NCI-H1092 (cell line): ENCODE results near the gene LTBR.

Experiments
- DNase-seq: peaks from one replicate; lab custom pipeline; 2025; lab: John Stamatoyannopoulos, UW

Gene LTBR

DNA sequence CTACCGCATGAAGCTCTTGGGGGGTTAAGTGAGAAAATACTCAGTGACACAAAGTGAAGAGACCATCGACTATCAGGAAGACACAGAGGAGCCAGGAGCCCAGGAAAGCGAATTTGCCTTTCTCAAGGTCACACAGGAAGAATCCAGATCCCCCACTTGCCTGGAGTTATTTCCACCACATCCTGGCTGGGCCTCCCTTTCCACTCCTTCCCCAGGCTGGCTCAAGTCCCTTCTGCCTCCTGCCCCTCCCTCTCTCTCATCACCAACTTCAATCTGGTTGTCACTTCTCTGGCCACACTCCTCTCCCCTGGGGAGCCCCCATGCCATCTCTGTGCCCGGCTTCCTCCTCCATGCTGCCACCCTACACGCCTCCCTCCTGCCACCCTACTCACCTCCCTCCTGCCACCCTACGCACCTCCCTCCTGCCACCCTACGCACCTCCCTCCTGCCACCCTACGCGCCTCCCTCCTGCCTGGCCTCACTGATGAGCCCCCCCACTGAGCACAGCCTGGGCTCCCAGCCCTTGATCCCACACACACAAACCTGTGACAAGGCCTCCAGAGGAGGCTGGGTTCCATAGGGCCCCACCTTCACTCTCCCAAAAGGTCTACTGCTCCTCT is 14.9 kb upstream of the LTBR start:
- DNase-seq = no peak

DNA sequence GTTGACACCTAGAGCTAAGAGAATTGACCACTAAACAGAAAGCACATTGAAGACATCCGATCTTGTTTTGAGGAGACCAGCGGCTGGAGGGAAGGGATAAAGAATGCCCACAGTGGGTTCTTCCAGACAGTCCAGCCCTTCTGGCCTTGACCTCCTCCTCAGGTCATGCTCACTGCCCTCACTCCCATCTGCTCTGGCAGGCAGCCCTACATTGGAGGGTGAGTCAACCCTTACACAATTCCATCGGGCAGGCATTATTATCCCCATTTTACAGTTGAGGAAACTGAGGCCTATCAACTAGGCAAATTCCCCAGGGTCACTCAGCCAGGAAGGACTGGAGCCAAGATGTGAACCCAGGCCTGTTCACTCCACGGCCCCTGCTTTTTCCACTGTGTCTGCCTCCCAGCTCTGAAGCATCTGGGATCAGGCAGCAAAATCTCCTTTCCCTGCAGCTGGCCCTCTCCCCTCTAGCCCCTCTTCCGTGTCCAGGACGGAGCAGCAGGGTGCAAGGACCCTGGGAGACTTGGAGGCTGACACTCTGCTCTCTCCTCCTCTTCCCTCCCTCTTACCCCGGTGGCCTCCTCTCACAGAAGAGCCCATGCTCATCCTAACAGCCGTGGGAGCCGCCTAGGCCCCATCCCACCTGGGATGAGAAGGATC is 13.9 kb upstream of the LTBR start:
- no peak for DNase-seq

DNA sequence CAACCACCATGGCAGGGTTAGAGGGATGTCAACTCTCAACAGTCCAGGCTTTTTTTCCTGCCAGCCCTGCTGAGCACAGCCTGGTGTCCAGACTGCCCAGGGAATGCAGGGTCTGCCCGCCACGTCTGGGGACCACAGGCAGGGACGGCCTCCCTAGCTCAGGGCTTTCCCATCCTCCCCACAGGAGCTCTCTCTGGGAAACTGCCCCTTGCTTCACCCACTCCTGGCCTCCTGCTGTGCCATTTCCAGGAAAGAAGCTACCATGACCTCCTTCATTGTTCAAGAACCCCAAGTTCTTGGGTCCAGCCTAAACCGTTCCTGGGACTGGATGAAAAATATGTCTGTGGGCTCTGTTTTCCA is 13.4 kb upstream of the LTBR start:
- DNase-seq = no peak

DNA sequence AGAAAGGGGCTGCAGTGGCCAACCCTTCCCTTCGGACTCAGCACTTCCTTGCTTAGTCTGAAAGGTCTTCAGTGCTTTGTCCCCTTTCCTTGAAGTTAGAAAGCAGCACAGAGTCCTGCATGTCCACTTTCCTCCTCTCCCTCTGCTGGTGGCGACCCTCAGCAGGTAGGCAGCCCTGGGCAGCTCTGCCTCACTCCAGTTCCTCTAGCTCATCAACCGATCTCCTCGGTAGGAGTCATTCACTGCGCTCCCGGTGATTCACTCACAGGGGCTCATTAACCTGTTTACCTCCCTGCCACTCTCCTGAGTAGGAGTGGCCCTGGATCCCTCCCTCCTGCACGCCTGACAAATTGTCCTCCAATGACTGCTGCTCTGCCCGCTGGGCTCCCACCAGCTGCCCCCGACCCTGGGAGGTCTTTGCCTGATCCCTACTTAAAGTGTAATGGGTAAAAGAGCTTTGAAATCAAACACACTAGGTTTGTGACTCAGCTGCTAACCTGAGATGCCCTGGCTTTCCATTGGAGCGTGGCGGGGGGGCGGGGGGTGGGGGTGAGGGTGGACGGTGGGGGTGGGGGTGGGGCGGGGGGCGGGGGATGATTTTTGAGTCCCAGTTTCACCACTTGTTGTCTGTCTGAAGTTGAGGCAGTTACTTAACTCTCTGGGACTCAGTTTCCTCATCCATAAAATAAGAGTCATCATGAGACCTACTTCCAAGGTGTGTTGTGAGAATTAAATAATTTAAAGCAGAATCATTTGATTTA is 12.8 kb upstream of the LTBR start:
- no peak for DNase-seq

DNA sequence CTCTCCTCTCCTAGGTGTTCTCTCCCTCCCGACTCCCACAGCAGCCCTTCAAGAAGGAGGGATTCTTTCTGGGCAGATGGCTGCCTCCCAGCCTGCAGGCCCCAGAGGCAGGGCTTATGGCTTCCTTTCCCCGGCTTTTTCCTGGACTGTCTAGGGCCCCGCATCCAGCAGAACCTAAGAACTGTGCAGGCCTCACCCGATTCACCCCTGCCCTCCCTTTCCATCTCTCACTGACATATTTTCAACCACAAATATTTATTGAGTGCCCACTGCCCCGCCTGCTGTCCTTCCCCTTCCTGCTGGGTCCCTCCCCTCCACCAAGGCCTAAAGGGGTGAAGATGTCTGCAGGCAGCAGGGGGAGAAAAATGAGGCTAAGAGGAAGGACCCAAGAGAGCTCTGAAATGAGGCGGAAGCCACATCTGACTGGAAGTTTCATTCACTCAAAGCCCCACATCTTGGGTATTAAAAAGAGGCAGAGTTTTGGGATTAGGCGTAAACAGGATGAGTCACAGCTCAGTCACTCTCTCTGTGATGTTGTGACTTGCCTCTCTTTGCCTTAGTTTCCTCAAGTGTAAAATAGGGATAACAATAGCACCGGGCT is 11.5 kb upstream of the LTBR start:
- no peak for DNase-seq

DNA sequence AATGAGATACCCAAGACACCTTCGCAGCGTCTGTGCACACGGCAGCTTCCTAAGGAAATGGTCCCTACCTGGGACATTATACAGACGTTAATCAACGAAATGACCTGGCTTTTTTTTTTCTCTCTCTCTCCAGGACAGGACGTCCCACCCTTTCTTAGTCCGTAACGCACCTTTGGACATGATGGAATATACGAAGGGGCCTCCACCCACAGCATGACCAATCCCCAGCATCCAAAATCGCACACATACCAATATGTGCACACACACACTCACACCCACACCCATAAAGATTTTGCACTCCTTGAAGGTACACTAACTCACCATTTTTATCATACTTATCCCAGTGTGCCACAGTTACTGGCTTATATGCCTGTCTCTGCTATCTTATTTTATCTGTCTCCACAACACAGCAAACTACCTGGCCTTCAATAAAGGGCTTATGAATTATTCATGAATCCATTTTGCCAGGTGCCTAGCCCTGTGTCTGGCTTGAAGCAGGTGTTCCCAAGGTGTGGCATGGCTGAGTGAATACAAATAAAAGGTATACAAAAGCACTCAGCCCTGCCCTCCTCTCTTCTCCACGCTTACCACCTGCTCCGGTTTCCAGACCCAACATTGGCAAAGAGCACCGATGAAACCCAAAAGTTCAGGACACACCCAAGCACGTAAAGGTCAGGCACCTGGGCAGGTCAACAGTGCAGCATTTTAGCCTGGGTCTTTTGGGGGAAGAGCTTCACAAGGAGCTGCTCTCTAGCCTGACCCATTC is 10.8 kb upstream of the LTBR start:
- DNase-seq = no peak

DNA sequence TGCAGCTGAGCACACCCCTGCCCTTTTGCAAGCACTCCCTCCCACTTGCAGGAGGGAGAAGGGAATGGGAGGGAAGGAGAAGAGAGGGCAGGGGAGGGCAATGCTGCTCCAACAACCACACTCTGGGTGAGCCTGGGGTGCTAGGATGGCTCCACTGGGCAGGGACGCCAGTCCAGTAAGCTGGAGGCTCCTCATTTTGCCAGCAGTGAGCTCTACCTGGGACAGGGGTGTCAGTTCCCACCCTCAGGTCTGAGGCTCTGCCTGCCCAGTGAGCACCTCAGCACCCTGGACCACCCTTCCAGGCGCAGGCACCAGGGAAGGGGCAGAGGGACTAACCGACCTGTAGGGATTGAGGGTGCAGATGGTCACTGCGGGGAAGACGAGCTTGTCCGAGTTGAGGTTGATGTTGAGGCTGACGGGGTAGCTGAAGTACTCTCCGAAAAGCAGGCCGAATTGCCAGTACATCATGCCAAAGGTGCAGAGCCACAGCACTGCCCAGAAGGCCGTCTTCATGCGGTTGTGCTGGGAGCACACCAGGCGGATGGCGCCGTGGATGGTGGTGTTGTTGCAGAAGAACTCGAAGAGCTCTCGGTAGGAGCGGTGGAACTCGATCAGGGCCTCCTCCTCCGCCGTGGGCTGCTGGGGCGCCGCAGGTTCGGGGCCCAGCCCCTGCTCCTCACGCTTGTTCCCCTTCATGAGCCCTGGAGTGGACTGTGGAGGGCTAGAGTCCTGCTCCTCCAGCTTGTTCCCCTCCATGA is 9.8 kb upstream of the LTBR start:
- DNase-seq = no peak

DNA sequence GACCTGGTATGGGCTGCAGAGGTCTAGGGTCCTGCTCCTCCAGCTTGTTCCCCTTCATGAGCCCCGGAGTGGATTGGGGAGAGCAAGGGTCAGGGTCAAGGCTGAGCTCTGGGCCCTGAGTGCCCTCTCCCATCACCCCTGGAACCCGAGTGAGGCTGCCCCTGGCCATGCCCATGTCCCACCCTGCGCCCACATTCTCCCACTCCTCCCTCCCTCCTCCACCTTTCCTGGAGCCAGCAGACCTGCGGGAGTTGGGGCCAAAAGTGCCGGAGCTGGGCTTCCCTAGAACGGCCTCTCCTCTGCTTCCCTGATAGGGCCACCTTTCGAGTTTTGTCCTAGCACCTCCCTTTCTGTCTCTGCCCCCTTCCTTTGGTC is 9.2 kb upstream of the LTBR start:
- DNase-seq = no peak

DNA sequence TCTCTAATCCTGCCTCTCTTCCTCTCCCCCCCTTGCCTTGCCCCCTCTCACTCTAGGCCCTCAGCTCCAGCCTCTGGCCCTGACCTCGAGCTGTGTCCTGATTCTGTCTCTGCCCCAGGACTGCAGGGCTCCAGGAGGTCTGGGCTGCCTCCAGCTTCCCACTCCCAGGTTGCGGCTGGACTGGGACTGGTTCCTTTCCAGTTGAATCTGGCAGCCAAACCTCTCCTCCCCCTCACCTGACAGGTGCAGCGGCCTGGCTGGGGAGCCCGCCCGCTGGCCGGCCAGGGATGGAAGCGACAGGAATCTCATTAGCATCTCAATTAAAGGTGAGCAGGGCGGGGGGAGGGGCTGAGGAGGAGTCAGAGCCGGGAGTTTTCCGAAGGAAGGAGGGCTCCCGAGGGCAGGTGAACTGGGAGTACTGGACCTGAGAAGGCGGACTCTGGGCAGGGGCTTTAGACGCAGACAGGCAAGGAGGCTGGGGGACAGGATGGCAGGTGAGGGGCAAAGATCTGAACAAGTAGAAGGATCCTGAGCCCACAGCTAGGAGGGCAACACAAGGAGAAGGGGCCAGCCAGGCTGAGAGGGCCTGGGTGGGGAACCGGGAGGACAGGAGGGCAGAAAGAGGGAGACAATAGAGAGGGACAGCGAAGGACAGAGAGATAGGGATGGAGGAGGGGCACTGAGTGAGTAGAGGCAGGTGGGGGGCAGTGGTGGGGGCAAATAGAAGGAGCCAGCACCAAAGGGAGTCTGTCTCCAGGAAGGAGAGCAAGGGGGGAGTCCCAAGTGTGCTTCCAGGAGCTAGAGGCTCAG is 8.5 kb upstream of the LTBR start, which contains the start of gene SCNN1A:
SCNN1A (minus strand) TSS at position 295 of the 810 bp plus-strand sequence. CDS start 780 bp downstream, outside the sequence.
- no peak for DNase-seq

DNA sequence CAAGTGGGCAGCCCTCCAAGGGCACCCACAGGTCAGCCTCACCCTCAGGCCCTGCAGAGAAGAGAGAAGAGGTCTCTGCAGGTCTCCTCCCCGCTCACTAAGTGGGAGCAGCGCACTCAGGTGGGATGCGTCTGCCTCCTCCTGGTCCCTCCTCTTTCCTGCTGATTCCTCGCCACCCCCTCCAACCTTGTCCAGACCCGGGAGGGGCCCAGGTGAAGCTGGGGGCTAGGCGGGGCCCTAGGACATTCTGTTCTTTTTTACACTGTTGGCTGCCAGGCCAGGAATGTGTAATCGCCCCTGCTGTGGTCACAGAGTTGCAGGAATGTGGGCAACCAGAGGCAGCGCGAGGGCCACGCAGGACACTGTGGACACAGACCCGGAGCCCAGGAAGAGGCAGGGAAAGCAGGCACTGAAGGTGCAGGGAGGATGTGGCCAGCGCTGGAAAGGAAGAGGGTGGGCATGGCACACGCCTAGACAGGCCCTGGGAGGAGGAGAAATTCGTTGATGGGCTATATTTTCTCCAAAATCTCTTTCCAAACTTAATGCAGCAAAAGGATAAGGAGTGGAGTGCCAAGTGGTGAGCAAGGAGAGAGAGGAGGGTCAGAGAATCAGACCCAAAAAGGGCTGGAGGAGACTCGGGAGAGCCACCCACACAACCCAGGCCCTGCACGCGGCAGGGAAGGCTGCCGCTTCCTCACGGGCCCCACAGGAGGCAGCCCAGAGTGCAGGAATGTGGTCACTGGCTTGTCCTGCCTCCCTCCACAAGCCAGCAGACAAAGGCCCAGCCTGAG is 7.7 kb upstream of the LTBR start:
- no peak for DNase-seq

DNA sequence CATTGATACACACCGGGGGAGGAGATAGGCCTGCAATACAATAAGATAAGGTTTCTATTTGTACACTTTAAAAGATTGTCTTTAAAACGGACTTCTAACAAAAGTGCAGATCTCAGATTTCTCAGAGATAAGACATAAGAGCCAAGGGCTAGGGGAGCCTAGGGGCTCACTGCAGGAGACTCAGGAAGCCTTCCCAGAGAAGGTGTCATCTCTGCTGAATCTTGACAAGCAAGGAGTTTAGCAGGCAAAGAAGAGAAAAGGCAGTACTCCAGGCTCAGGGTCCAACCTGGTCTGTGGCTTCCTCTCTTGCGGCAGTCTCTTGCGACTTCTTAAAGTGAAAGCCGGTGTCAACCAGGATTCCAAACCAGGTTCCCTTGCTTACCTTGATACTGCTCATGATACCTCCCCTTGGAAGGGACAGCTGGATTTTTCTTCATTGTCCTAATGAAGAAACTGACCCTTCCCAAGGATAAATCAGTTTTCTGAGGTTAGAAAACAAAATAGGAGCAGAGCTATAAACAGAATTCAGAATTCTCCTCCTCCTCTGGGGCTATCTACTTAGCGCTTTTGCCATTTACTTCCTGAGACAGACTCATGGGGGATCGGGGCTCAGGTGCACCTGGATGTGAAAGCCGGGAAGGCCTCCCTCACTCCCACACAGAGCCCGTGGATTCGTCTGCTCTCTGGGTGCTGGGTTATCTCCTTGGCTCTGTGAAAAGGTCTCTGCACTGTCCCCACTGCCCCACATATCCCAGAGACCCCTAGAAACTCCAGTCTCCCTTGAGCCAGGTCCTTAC is 6.9 kb upstream of the LTBR start:
- no peak for DNase-seq

DNA sequence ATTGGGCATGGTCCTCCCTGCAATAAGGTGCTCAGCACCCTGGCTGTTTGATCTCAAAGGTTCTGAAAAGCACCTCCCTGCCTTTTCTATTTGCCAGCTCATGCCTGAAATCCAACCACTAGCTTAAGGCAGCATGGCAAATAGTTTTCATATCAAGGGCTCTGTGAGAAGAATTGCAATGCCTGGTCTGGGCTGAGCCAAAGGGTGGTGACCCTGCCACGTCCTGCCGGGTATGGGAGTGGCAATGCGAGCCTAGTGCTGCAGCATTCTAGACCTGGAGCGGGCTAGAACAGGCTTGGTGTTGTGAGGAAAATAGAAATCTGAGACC is 6.3 kb upstream of the LTBR start:
- DNase-seq = no peak

DNA sequence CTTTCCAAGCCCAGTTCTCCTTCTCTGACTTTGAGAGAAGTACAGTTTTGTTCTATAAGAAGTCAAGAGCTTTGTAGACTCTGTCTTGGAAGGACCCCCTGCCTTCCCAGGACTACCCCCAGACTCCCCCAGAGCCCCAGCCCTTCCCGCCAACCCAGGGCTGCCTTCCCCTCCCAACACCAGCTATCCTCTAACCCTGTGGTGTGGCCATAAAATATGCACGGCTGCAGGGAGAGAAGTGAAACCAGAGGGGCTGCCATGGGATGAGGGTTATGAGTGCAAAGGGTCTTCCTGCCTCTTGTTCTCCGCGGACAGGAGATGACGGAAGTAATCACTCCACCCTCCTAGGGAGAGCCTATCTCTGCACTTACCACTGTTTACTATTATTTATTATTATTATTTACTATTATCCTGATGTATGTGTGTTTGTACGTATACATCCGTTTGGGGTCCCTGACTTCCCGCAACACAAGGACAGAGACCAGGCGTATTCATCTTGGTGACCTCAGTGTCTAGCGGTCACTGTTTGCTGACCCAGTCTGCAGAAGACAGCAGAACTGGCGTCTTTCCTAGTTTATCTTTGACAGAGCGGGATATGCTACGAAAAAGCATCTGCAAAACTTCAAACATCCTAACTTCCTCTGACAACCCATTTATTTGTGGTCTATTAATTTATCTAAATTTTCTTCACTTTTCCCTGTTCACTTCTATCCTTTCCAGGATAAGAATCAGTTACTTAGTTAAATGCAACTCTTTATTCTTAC is 5.1 kb upstream of the LTBR start:
- no peak for DNase-seq

DNA sequence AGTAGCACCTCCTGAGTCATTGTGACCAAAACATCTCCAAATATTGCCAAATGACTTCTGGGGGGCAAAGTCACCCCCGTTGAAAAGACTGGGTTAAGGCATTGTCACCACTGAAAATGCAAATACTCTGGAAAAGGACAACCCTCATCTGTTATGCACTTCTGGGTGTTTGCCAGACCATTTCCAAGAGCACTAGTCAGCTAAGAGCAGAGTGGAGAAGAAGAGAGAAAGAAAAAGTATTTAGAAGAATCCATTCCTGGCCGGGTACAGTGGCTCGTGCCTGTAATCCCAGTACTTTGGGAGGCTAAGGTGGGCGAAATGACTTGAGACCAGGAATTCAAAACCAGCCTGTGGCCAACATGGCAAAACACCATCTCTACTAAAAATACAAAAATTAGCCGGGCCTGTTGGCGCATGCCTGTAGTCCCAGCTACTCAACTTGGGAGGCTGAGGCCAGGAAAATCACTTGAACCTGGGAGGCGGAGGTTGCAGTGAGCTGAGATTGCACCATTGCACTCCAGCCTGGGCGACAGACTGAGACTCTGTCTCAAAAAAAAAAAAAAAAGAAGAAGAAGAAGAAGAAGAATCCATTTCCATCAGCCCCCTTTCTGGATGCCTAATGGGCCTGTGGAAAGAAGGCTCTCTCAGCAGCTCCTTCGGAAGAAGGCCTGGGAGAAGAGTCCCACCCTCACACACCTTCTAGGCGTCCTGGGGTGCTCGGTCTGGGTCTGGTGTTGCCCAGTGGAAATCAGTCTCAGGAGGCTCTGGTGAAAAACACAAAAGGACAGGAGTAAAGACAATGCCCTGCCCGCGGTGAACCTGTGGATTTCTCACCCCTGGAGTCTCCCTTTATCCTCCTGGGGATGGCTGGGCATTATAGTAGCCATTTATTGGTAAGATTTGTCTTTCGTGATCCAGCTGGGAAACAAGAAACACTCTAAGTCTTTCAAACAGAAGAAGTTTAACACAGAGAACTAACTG is 3.5 kb upstream of the LTBR start:
- no peak for DNase-seq

DNA sequence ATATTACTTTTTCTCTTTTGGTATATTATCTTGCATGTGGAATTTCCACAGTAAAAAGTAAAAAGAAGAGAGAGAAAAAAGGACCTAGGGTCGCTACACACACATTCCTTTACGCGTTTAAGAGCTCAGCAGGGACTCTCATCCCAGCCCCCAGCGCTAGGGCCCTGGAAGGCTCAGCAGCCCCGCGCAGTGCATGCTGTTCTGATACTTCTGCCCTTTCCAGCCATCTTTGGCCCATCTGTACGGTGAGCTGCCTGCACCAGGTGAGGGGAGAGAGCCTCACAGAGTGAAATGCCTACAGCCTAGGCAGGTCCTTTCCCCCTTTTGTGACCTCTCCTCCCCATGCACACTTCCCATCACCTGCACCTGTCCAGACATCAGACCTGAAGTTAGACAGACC is 1.6 kb upstream of the LTBR start:
- no peak for DNase-seq

DNA sequence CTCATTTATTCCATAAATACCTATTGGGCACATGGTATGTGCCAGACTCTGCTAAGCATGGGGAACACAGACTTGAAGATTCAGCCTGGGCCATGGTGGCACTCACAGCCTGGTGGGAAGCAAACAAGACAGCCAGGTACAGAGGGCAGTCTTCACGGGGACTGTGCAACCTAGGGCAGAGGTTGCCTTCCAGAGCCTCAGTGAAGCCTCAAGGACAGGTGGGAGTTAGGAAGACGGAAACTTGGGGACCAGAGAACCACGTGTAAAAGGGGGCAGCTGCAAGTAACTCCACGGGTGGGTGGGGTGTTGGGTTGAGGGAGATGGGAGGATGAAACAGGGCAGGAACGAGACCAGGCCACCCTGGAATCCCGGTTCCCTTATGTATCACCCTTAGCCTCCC is 980 bp upstream of the LTBR start:
- no peak for DNase-seq
